GM12878 (cell line): ENCODE measurements around the gene NKAIN2. TPM values are rescaled to one million over a fixed set of nuclear protein-coding genes. Genes with fewer than 3 reads are reported as not detected.

Experiments used
- ATAC-seq: fragments of 200-7000 bp; cut with Tn5 transposase; 3 replicates; pipeline ENCODE4 v1.9.1; 2020; ENCODE audit warnings: mild to moderate bottlenecking, moderate library complexity
- BruUV-seq: library from RNA; stranded (reverse); fragments of 400-500 nt; replicated peaks from 2 replicates; lab custom pipeline; 2021; lab: Mats Ljungman, UMichigan
- CTCF ChIA-PET: fragments of 300-600 bp; sonication (Branson Sonifier 250); formaldehyde crosslinking; extraction: SDS; loops from one replicate; lab custom pipeline; 2021; ENCODE audit warnings: inconsistent platforms; lab: Yijun Ruan, JAX
- POLR2A ChIA-PET: fragments of 350-600 bp; formaldehyde crosslinking; extraction: SDS; loops from one replicate; lab custom pipeline; 2021; ENCODE audit warnings: inconsistent platforms; lab: Charles Lee
- RAD21 ChIA-PET: fragments of 300-600 bp; sonication (Branson Sonifier 250); formaldehyde crosslinking; loops from one replicate; lab custom pipeline; 2023; ENCODE audit warnings: antibody characterized with exemption; ENCODE audit not compliant: unreplicated experiment; lab: Charles Lee
- SMC1A ChIA-PET: fragments of 300-600 bp; sonication (Branson Sonifier 250); formaldehyde crosslinking; loops from one replicate; lab custom pipeline; 2023; ENCODE audit not compliant: unreplicated experiment, uncharacterized antibody; lab: Charles Lee
- DNase-seq: peaks from one replicate; pipeline ENCODE4 v3.0.0-alpha.2; 2011; ENCODE audit warnings: low read depth, low spot score
- FAIRE-seq: peaks from 3 replicates; lab custom pipeline; 2011; peaks lifted over from hg19 to GRCh38; lab: Jason Lieb, UNC
- H2AFZ ChIP-seq: 2 replicates; pipeline ENCODE4 v1.6.0; 2011; ENCODE audit warnings: low read depth, low read length, control low read depth; ENCODE audit not compliant: control insufficient read depth
- H3K27ac ChIP-seq: 2 replicates; pipeline ENCODE4 v1.5.1; 2011; ENCODE audit warnings: control low read depth; ENCODE audit not compliant: control insufficient read depth, insufficient read depth
- H3K27me3 ChIP-seq, 2 experiments: replicated peaks in 1 of 2; 2 replicates each; pipeline versions ENCODE4 v1.6.0 to v1.6.1; 2011; ENCODE audit warnings: low read length in 1 of 2; ENCODE audit not compliant: control insufficient read depth in 2 of 2, insufficient read depth in 2 of 2
- H3K36me3 ChIP-seq, 2 experiments: 2 replicates each; pipeline ENCODE4 v1.5.1; 2011; ENCODE audit warnings: low read length in 1 of 2; ENCODE audit not compliant: control insufficient read depth in 2 of 2, insufficient read depth in 2 of 2
- H3K4me1 ChIP-seq: 2 replicates; pipeline ENCODE4 v1.6.1; 2011; ENCODE audit warnings: mild to moderate bottlenecking, low read length, moderate library complexity, mixed read lengths; ENCODE audit not compliant: control insufficient read depth, insufficient read depth
- H3K4me2 ChIP-seq: 2 replicates; pipeline ENCODE4 v1.6.0; 2011; ENCODE audit warnings: control low read depth; ENCODE audit not compliant: control insufficient read depth, insufficient read depth
- H3K4me3 ChIP-seq: fragments of 200-600 bp; sonication (generic); 2 replicates; pipeline ENCODE4 v1.5.1; 2016
- H3K79me2 ChIP-seq: 2 replicates; pipeline ENCODE4 v1.6.0; 2011; ENCODE audit warnings: low read length; ENCODE audit not compliant: control insufficient read depth, insufficient read depth
- H3K9ac ChIP-seq: 2 replicates; pipeline ENCODE4 v1.8.0; 2011; ENCODE audit warnings: low read length, control low read depth, mixed read lengths; ENCODE audit not compliant: control insufficient read depth, insufficient read depth
- H3K9me3 ChIP-seq: replicated peaks from 3 replicates; pipeline ENCODE4 v1.5.1; 2011; ENCODE audit warnings: mild to moderate bottlenecking, low read length; ENCODE audit not compliant: control insufficient read depth, insufficient read depth
- H4K20me1 ChIP-seq: 2 replicates; pipeline ENCODE4 v1.6.0; 2011; ENCODE audit not compliant: control insufficient read depth, insufficient read depth
- ATF3 ChIP-seq: IDR thresholded peaks from 2 replicates; pipeline ENCODE4 v1.6.1; 2011; ENCODE audit warnings: low read depth, mild to moderate bottlenecking, low read length, moderate library complexity, borderline replicate concordance; ENCODE audit errors: extremely low read depth
- BHLHE40 ChIP-seq, 2 experiments: fragments of 450-650 bp in 1 of 2; IDR thresholded peaks; 2 replicates each; pipeline ENCODE4 v1.6.1; 2011 to 2017; ENCODE audit warnings: low read depth in 2 of 2, borderline replicate concordance in 1 of 2, improper control_type of control experiment in 1 of 2, low read length in 1 of 2, mild to moderate bottlenecking in 1 of 2
- BMI1 ChIP-seq: fragments of 450-650 bp; IDR thresholded peaks from 2 replicates; pipeline ENCODE4 v1.6.1; 2016; ENCODE audit warnings: mild to moderate bottlenecking, moderate library complexity, borderline replicate concordance
- CBX5 ChIP-seq: sonication (generic); IDR thresholded peaks from 2 replicates; pipeline ENCODE4 v1.6.1; 2016; ENCODE audit warnings: low read depth, moderate library complexity, mild to moderate bottlenecking, inconsistent platforms
- FOXK2 ChIP-seq: fragments of 450-650 bp; IDR thresholded peaks from 2 replicates; pipeline ENCODE4 v1.6.1; 2017; ENCODE audit warnings: mild to moderate bottlenecking, moderate library complexity
- IRF3 ChIP-seq: fragments of 450-650 bp; IDR thresholded peaks from 2 replicates; pipeline ENCODE4 v1.6.1; 2014; ENCODE audit warnings: mild to moderate bottlenecking
- MYB ChIP-seq: fragments of 150-350 bp; IDR thresholded peaks from 2 replicates; pipeline ENCODE4 v1.6.1; 2014; ENCODE audit warnings: mild to moderate bottlenecking, low read depth, low read length, borderline replicate concordance
- MYC ChIP-seq: IDR thresholded peaks from 2 replicates; pipeline ENCODE4 v1.6.1; 2011; ENCODE audit warnings: mild to moderate bottlenecking, low read length, moderate library complexity, inconsistent platforms; ENCODE audit not compliant: insufficient read depth, insufficient replicate concordance, insufficient read length, severe bottlenecking
- SIX5 ChIP-seq: IDR thresholded peaks from 2 replicates; pipeline ENCODE4 v1.6.1; 2011; ENCODE audit warnings: mild to moderate bottlenecking, low read depth, low read length, moderate library complexity; ENCODE audit not compliant: severe bottlenecking
- WGBS: methylation state at CpG from one replicate; pipeline ENCODE4 v1.1.6; 2016; ENCODE audit warnings: low lambda C conversion rate; ENCODE audit not compliant: insufficient replicate concordance, insufficient coverage; ENCODE audit errors: missing lambda C conversion rate; 5-methylcytosine and 5-hydroxymethylcytosine counted together
- in situ Hi-C: fragments of 300-500 bp; cut with MboI; formaldehyde crosslinking; loops from 9 replicates; pipeline ENCODE4 v1.14.3; 2018; ENCODE audit warnings: mixed read lengths
- intact Hi-C: fragments of 100-400 bp; cut with micrococcal nuclease; formaldehyde crosslinking; loops from one replicate; pipeline ENCODE4 v1.14.2; 2022; ENCODE audit not compliant: unreplicated experiment
- polyA plus RNA-seq, 11 experiments: library from polyadenylated mRNA; depleted of rRNA in 4 of 11; unstranded in 6 of 11; stranded (reverse) in 5 of 11; fragments of >200 nt; fragmentation: Nextera tagmentation in 4 of 11; fragmentation: Illumina TruSeq in 1 of 11; extraction: Ambion mirVana in 4 of 11; extraction: Trizol in 1 of 11; gene quantifications; 1 replicate in 1 of 11; 2 replicates in 10 of 11; pipeline versions ENCODE4 v1.2.1 to v1.2.3, GENCODE V29; 2011 to 2016; ENCODE audit warnings: inconsistent platforms in 2 of 11, missing spikeins in 2 of 11, low read depth in 1 of 11
- total RNA-seq, 4 experiments: library from RNA; depleted of rRNA in 3 of 4; stranded (reverse); fragments of >200 nt in 3 of 4; fragmentation: Illumina TruSeq in 1 of 4; extraction: Trizol in 1 of 4; gene quantifications; 2 replicates each; pipeline versions ENCODE4 v1.2.1 to v1.2.3, GENCODE V29; 2013 to 2021
- TF ChIP-seq, protein P1 (sequence below): fragments of 450-650 bp; IDR thresholded peaks from 2 replicates; pipeline ENCODE4 v1.6.1; 2018; ENCODE audit warnings: mild to moderate bottlenecking, low read depth, moderate library complexity; ENCODE audit not compliant: partially characterized antibody

Gene NKAIN2
- total and polyA plus RNA-seq, 10 of the 15 experiments (the other 5 are each of a cell fraction or from before 2014, with no cell fraction given) = not detected

- Histone ChIP-seq H3K9me3 (no peaks in the 10 kb centered on the region), H3K4me2 (no peak overlapping the region), H3K9ac (no peak overlapping the region), H4K20me1 (no peaks in the 10 kb centered on the region), H3K79me2 (no peaks in the 10 kb centered on the region), H3K4me1 (no peaks in the 10 kb centered on the region), H3K4me3 (no peak overlapping the region), H2AFZ (no peak overlapping the region), H3K27ac (no peak overlapping the region), H3K36me3 (no peaks in the 10 kb centered on the region), H3K27me3 (no peaks in the 10 kb centered on the region)
- ChIA-PET RAD21 (no interaction called here), SMC1A (no interaction called here), POLR2A (no interaction called here), CTCF (no interaction called here)
- in situ Hi-C loops = loop anchor here (25.0 kb wide), 1 partner anchor 975 kb away; no protein-coding TSS in a partner anchor
- TF ChIP-seq SIX5 = no peak
- TF ChIP-seq FOXK2 = no peak
- TF ChIP-seq ATF3 = no peak
- no peak for TF ChIP-seq BMI1
- no peak for TF ChIP-seq MYB
- no peak for TF ChIP-seq BHLHE40 (IDR thresholded peaks at IDR 0.05; ENCODE audit: borderline replicate concordance in 1 of 2, low read depth in 2 of 2, low read length in 1 of 2)
- no peak for TF ChIP-seq MYC
- no peak for TF ChIP-seq CBX5
- TF ChIP-seq, protein P1, sequence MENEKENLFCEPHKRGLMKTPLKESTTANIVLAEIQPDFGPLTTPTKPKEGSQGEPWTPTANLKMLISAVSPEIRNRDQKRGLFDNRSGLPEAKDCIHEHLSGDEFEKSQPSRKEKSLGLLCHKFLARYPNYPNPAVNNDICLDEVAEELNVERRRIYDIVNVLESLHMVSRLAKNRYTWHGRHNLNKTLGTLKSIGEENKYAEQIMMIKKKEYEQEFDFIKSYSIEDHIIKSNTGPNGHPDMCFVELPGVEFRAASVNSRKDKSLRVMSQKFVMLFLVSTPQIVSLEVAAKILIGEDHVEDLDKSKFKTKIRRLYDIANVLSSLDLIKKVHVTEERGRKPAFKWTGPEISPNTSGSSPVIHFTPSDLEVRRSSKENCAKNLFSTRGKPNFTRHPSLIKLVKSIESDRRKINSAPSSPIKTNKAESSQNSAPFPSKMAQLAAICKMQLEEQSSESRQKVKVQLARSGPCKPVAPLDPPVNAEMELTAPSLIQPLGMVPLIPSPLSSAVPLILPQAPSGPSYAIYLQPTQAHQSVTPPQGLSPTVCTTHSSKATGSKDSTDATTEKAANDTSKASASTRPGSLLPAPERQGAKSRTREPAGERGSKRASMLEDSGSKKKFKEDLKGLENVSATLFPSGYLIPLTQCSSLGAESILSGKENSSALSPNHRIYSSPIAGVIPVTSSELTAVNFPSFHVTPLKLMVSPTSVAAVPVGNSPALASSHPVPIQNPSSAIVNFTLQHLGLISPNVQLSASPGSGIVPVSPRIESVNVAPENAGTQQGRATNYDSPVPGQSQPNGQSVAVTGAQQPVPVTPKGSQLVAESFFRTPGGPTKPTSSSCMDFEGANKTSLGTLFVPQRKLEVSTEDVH = no peak
- TF ChIP-seq IRF3 = no peak
- no peak for FAIRE-seq
- intact Hi-C loops = no loop called here
- no TSS peak for BruUV-seq
- no peak for DNase-seq
- no peak for ATAC-seq
- 0% methylated on average over 2 of the region's 2 CpGs for WGBS
Measured at GRCh38 chr6:123812621-123813020, 9.0 kb downstream of the NKAIN2 start.
